Myocyte (in vitro differentiated cells): ENCODE data around the gene SALL4. TPM values are rescaled to one million over a fixed set of nuclear protein-coding genes. Genes with fewer than 3 reads are reported as not detected.
"Not testable (repeated sequence)": the region's sequence is repeated elsewhere in the genome, so short reads cannot be mapped to it uniquely, and the experiment has no call there.

ENCODE experiments used
- DNase-seq: peaks from one replicate; pipeline ENCODE4 v3.0.0-alpha.2; 2012; ENCODE audit warnings: low read depth
- polyA plus RNA-seq: library from polyadenylated mRNA; unstranded; fragments of >200 nt; gene quantifications from one replicate; pipeline ENCODE4 v1.2.1, GENCODE V29; 2012; ENCODE audit warnings: missing spikeins
- total RNA-seq: library from RNA; depleted of rRNA; stranded (reverse); fragments of >200 nt; gene quantifications from 2 replicates; pipeline ENCODE4 v1.2.3, GENCODE V29; 2014

Gene SALL4
- total RNA-seq: not detected in 2 replicates
- 0.14 TPM for polyA plus RNA-seq

GRCh38 chr20:51802170-51802751, at the start of gene SALL4:
Gene SALL4 (minus strand): TSS chr20:51802521. CDS start chr20:51802408, 113 bp downstream.
- DNase-seq: no peak

GRCh38 chr20:51848346-51848745, 46.0 kb upstream of the SALL4 start:
- DNase-seq: no peak

GRCh38 chr20:51840865-51841264, 38.5 kb upstream of the SALL4 start:
- DNase-seq: no peak

GRCh38 chr20:51837876-51838420, 35.6 kb upstream of the SALL4 start:
- no peak for DNase-seq

- no peak for DNase-seq
These were observed 35.1 kb upstream of the SALL4 start for GRCh38 chr20:51837436-51837835.

GRCh38 chr20:51833326-51833725, 31.0 kb upstream of the SALL4 start:
- no peak for DNase-seq

- DNase-seq: no peak
These were observed 30.0 kb upstream of the SALL4 start for GRCh38 chr20:51832276-51832675.

- no peak for DNase-seq
These were observed 29.5 kb upstream of the SALL4 start for GRCh38 chr20:51831866-51832265.

- no peak for DNase-seq
These were observed 28.2 kb upstream of the SALL4 start for GRCh38 chr20:51830538-51830937.

GRCh38 chr20:51828762-51829161, 26.4 kb upstream of the SALL4 start:
- DNase-seq: no peak

GRCh38 chr20:51826372-51826771, 24.1 kb upstream of the SALL4 start:
- no peak for DNase-seq

GRCh38 chr20:51818479-51819008, 16.2 kb upstream of the SALL4 start:
- no peak for DNase-seq

- DNase-seq: not testable (repeated sequence)
These were observed 14.5 kb upstream of the SALL4 start for GRCh38 chr20:51816856-51817255.

- DNase-seq: no peak
These were observed 13.2 kb upstream of the SALL4 start for GRCh38 chr20:51815383-51816076.

- DNase-seq: no peak
These were observed 10.5 kb upstream of the SALL4 start for GRCh38 chr20:51812861-51813260.

- DNase-seq: no peak
These were observed 9.3 kb upstream of the SALL4 start for GRCh38 chr20:51811514-51812128.

GRCh38 chr20:51811042-51811355, 8.7 kb upstream of the SALL4 start:
- no peak for DNase-seq

- no peak for DNase-seq
These were observed 8.1 kb upstream of the SALL4 start for GRCh38 chr20:51810155-51811041.

GRCh38 chr20:51807720-51808250, 5.5 kb upstream of the SALL4 start:
- no peak for DNase-seq

GRCh38 chr20:51804754-51805153, 2.4 kb upstream of the SALL4 start:
- DNase-seq: no peak
